Lower leg skin (tissue), 4 donors: ENCODE data around the gene IAPP. TPM values are rescaled to one million over a fixed set of nuclear protein-coding genes. Genes with fewer than 3 reads are reported as not detected.

Experiments used
- DNase-seq, 2 donors: peaks; one replicate each; pipeline ENCODE4 v3.0.0-alpha.2; 2019; ENCODE audit warnings: low spot score in 2 of 2
- H3K4me3 ChIP-seq: fragments of 200-600 bp; sonication (generic); 2 replicates; pipeline ENCODE4 v1.5.1; 2017; ENCODE audit warnings: mild to moderate bottlenecking, low read depth; ENCODE audit not compliant: poor library complexity, severe bottlenecking
- CTCF ChIP-seq, 3 donors: fragments of 450-650 bp; IDR thresholded peaks; one replicate each; pipeline ENCODE4 v1.5.1; 2016; ENCODE audit warnings: antibody characterized with exemption in 3 of 3, mild to moderate bottlenecking in 3 of 3, moderate library complexity in 2 of 3
- POLR2A ChIP-seq, 2 donors: fragments of 450-650 bp; IDR thresholded peaks; one replicate each; pipeline ENCODE4 v1.6.1; 2016 to 2017; ENCODE audit warnings: antibody characterized with exemption in 2 of 2, mild to moderate bottlenecking in 1 of 2, moderate library complexity in 1 of 2
- WGBS, 2 donors: methylation state at CpG; one replicate each; pipeline ENCODE4 v1.1.5; 2018; 5-methylcytosine and 5-hydroxymethylcytosine counted together
- intact Hi-C: fragments of 100-400 bp; cut with DNase I; formaldehyde crosslinking; loops from one replicate; pipeline ENCODE4 v1.15.0; 2023; ENCODE audit warnings: low total_unique reads
- total RNA-seq, 4 donors: library from RNA; depleted of rRNA; stranded (reverse); fragments of >200 nt; gene quantifications; one replicate each; pipeline ENCODE4 v1.1.0, GENCODE V29; 2016

Gene IAPP
- total RNA-seq, 4 donors from 2014 or later, result not detected

DNA sequence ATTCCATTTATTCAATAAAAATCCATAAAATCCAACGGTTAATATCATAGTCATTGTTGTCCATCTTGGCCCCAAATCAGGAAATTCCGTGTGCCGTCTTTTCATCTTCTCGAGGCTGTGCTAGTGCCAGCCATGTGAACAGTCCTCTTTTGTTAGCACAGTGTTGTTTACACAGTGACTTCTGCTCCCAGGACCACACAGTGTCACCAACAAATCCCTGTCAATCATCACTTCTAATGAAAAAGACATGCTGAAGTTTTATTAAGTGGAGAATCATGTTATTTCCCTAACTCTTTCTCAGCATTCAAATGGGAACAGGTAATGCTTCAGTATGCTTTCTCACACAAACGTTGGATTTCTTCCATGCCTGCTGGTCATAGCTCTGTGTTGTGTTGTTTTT is 36.0 kb upstream of the IAPP start:
- 60 to 67% methylated on average over 5 of the region's 5 CpGs for WGBS, 2 donors
- TF ChIP-seq POLR2A (IDR thresholded peaks at IDR 0.05) (no peak), CTCF (IDR thresholded peaks at IDR 0.05) (no peak)
- intact Hi-C loops, result no loop called here

GRCh38 chr12:21337453-21337852 is 35.2 kb upstream of the IAPP start:
- TF ChIP-seq CTCF (IDR thresholded peaks at IDR 0.05) (no peak), POLR2A (IDR thresholded peaks at IDR 0.05) (no peak)
- intact Hi-C loops, result no loop called here
- no peak for DNase-seq
- no peak overlapping the region for H3K4me3 ChIP-seq

More for the DNA sequence above, 36.0 kb upstream of the IAPP start:
- H3K4me3 ChIP-seq, result no peak overlapping the region
- DNase-seq, result no peak

GRCh38 chr12:21337959-21338744 is 34.5 kb upstream of the IAPP start:
- intact Hi-C loops, result no loop called here
- H3K4me3 ChIP-seq, result no peak overlapping the region
- TF ChIP-seq POLR2A (IDR thresholded peaks at IDR 0.05) (no peak), CTCF (IDR thresholded peaks at IDR 0.05) (no peak)
- 73 to 87% methylated on average over 6 of the region's 6 CpGs for WGBS, 2 donors
- DNase-seq, result no peak

DNA sequence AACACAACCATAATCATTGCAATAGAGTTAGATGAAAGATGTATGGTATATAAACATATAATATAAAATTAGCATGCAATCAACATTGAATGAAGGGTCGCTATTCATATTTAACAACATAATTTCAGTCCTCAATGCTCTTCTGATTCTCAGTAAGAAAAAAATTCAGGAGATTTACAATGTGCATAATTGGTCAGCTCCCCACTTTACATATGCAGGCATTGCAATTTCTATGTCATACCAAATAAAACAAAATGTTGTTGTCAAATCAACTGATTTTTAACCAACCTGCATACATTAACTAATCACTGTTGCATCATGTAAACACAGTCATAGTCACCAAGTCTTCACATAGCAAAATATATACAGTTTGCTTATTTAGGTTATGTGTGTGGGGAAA is 32.8 kb upstream of the IAPP start:
- intact Hi-C loops, result no loop called here
- TF ChIP-seq POLR2A (IDR thresholded peaks at IDR 0.05) (no peak), CTCF (IDR thresholded peaks at IDR 0.05) (no peak)
- DNase-seq, result no peak
- 84 to 92% methylated on average over 1 of the region's 1 CpG for WGBS, 2 donors
- H3K4me3 ChIP-seq, result no peak overlapping the region

- intact Hi-C loops, result no loop called here
These were observed 32.3 kb upstream of the IAPP start for GRCh38 chr12:21340403-21340802.

More at GRCh38 chr12:21340403-21340802, 32.3 kb upstream of the IAPP start:
- no peak overlapping the region for H3K4me3 ChIP-seq
- no peak for DNase-seq
- no peak for TF ChIP-seq POLR2A (IDR thresholded peaks at IDR 0.05)
- no peak for TF ChIP-seq CTCF (IDR thresholded peaks at IDR 0.05)
- 72 to 76% methylated on average over 6 of the region's 6 CpGs for WGBS, 2 donors
